Neuronal stem cell (in vitro differentiated cells): Measurements from ENCODE around the gene CACNG4.
A peak's percentile ranks its signal among the peaks of the same experiment; 100 is the strongest.

ENCODE experiments used
- DNase-seq: peaks from one replicate; pipeline ENCODE4 v3.0.0-alpha.2; 2013; ENCODE audit warnings: low spot score
- H2AFZ ChIP-seq: one replicate; pipeline ENCODE4 v1.6.1; 2013; ENCODE audit warnings: mild to moderate bottlenecking, low read length, inconsistent platforms
- H2AK5ac ChIP-seq: 2 replicates; pipeline ENCODE4 v1.6.1; 2013; ENCODE audit warnings: low read depth, mild to moderate bottlenecking, inconsistent platforms, low read length, moderate library complexity, mixed read lengths
- H2BK120ac ChIP-seq: 2 replicates; pipeline ENCODE4 v1.6.1; 2013; ENCODE audit warnings: low read depth, mild to moderate bottlenecking, inconsistent platforms, low read length, moderate library complexity, mixed read lengths
- H2BK12ac ChIP-seq: one replicate; pipeline ENCODE4 v1.6.1; 2013; ENCODE audit warnings: low read length, inconsistent platforms
- H2BK15ac ChIP-seq: 2 replicates; pipeline ENCODE4 v1.6.1; 2013; ENCODE audit warnings: mild to moderate bottlenecking, low read length, inconsistent platforms, mixed read lengths
- H2BK5ac ChIP-seq: one replicate; pipeline ENCODE4 v1.6.1; 2013; ENCODE audit warnings: inconsistent platforms, mild to moderate bottlenecking, low read length, moderate library complexity
- H3K14ac ChIP-seq: one replicate; pipeline ENCODE4 v1.6.1; 2013; ENCODE audit warnings: low read length, inconsistent platforms
- H3K18ac ChIP-seq: 2 replicates; pipeline ENCODE4 v1.6.1; 2013; ENCODE audit warnings: low read length, inconsistent platforms
- H3K23ac ChIP-seq: 2 replicates; pipeline ENCODE4 v1.6.1; 2013; ENCODE audit warnings: low read depth, mild to moderate bottlenecking, mixed read lengths, low read length, inconsistent platforms; ENCODE audit not compliant: poor library complexity
- H3K27ac ChIP-seq: replicated peaks from 3 replicates; pipeline ENCODE4 v1.5.1; 2013; ENCODE audit warnings: low read length, inconsistent platforms
- H3K27me3 ChIP-seq, 3 experiments: 2 replicates each; pipeline ENCODE4 v1.6.1; 2013; ENCODE audit warnings: low read length in 3 of 3, mild to moderate bottlenecking in 2 of 3, inconsistent platforms in 1 of 3, low read depth in 1 of 3, mixed read lengths in 1 of 3, moderate library complexity in 1 of 3; ENCODE audit not compliant: control insufficient read depth in 3 of 3, insufficient read depth in 3 of 3
- H3K36me3 ChIP-seq, 2 donors: replicated peaks in 1 of 2; 2 replicates each; pipeline ENCODE4 v1.6.1; 2013; ENCODE audit warnings: low read length in 2 of 2; ENCODE audit not compliant: control insufficient read depth in 2 of 2, insufficient read depth in 2 of 2
- H3K4ac ChIP-seq: 2 replicates; pipeline ENCODE4 v1.6.1; 2013; ENCODE audit warnings: inconsistent platforms, mild to moderate bottlenecking, low read length, moderate library complexity
- H3K4me1 ChIP-seq, 2 donors: 1 replicate in 1 of 2; 2 replicates in 1 of 2; pipeline ENCODE4 v1.6.1; 2013; ENCODE audit warnings: low read length in 2 of 2, low read depth in 1 of 2; ENCODE audit not compliant: control insufficient read depth in 2 of 2, insufficient read depth in 1 of 2
- H3K4me2 ChIP-seq: one replicate; pipeline ENCODE4 v1.6.1; 2013; ENCODE audit warnings: mild to moderate bottlenecking, low read length, inconsistent platforms; ENCODE audit not compliant: insufficient read depth, poor library complexity, severe bottlenecking
- H3K4me3 ChIP-seq, 2 donors: 2 replicates each; pipeline ENCODE4 v1.5.1; 2013; ENCODE audit warnings: low read length in 2 of 2, mild to moderate bottlenecking in 2 of 2, inconsistent platforms in 1 of 2, moderate library complexity in 1 of 2
- H3K79me1 ChIP-seq: one replicate; pipeline ENCODE4 v1.6.1; 2013; ENCODE audit warnings: low read depth, mild to moderate bottlenecking, inconsistent platforms, low read length, moderate library complexity
- H3K9ac ChIP-seq: one replicate; pipeline ENCODE4 v1.6.1; 2013; ENCODE audit warnings: mild to moderate bottlenecking, low read depth, low read length, inconsistent platforms; ENCODE audit not compliant: poor library complexity
- H3K9me3 ChIP-seq, 2 donors: replicated peaks in 1 of 2; 2 replicates each; pipeline versions ENCODE3 to v1.6.1; 2013; ENCODE audit warnings: low read length in 2 of 2, mild to moderate bottlenecking in 2 of 2, inconsistent platforms in 1 of 2, low read depth in 1 of 2, mixed read lengths in 1 of 2, moderate library complexity in 1 of 2; ENCODE audit not compliant: control insufficient read depth in 2 of 2, insufficient read depth in 1 of 2
- H4K8ac ChIP-seq: one replicate; pipeline ENCODE4 v1.6.1; 2013; ENCODE audit warnings: low read depth, mild to moderate bottlenecking, inconsistent platforms, low read length, moderate library complexity
- H4K91ac ChIP-seq: one replicate; pipeline ENCODE4 v1.6.1; 2013; ENCODE audit warnings: low read length, low read depth, mild to moderate bottlenecking, inconsistent platforms; ENCODE audit not compliant: poor library complexity
- WGBS, 2 donors: extraction: QIAGEN DNeasy Blood & Tissue Kit; methylation state at CpG; one replicate each; pipeline ENCODE4 v1.1.7; 2013; ENCODE audit warnings: missing lambda C conversion rate in 2 of 2, mixed read lengths in 1 of 2; ENCODE audit not compliant: insufficient read length in 2 of 2, insufficient replicate concordance in 1 of 2; ENCODE audit errors: extremely low coverage in 2 of 2; 5-methylcytosine and 5-hydroxymethylcytosine counted together

Gene CACNG4

GRCh38 chr17:66918896-66919295 is 45.6 kb upstream of the CACNG4 start:
- Histone ChIP-seq H3K23ac (no peak overlapping the region), H4K91ac (no peak overlapping the region), H3K9ac (no peak overlapping the region), H2BK12ac (no peak overlapping the region), H2AK5ac (no peak overlapping the region), H3K79me1 (no peaks in the 10 kb centered on the region), H4K8ac (no peak overlapping the region), H3K27ac (no peak overlapping the region), H2AFZ (no peak overlapping the region), H3K27me3 (peaks cover 0 to 7% (median 0%) of the 10 kb centered on the region in 3 experiments), H2BK5ac (no peak overlapping the region), H3K4me3 (no peak overlapping the region), H3K4me1 (peaks cover 0 to under 1% of the 10 kb centered on the region in 2 donors), H3K14ac (no peak overlapping the region), H2BK15ac (no peak overlapping the region), H3K4me2 (no peak overlapping the region), H3K4ac (no peak overlapping the region), H3K36me3 (no peaks in the 10 kb centered on the region), H2BK120ac (no peak overlapping the region), H3K9me3 (peaks cover 0 to 6% of the 10 kb centered on the region in 2 donors), H3K18ac (no peak overlapping the region)
- DNase-seq: no peak
- WGBS, 2 donors: no CpG with 5 or more reads among the region's 12 CpGs

GRCh38 chr17:66920435-66920834 is 44.1 kb upstream of the CACNG4 start:
- H3K4me3 ChIP-seq: no peak overlapping the region
- peaks cover 0 to 6% of the 10 kb centered on the region in 2 donors for H3K9me3 ChIP-seq
- no peak overlapping the region for H2BK120ac ChIP-seq
- no peak overlapping the region for H3K4ac ChIP-seq
- H4K91ac ChIP-seq: no peak overlapping the region
- H3K4me2 ChIP-seq: no peak overlapping the region
- H3K23ac ChIP-seq: no peak overlapping the region
- peaks cover 0 to 4% (median 0%) of the 10 kb centered on the region in 3 experiments for H3K27me3 ChIP-seq
- H2BK5ac ChIP-seq: no peak overlapping the region
- no peak overlapping the region for H3K27ac ChIP-seq
- no CpG with 5 or more reads among the region's 9 CpGs for WGBS, 2 donors
- H3K14ac ChIP-seq: peak overlapping the region; percentile 72
- H3K4me1 ChIP-seq: peaks cover 0 to 3% of the 10 kb centered on the region in 2 donors
- no peak overlapping the region for H2BK12ac ChIP-seq
- no peak overlapping the region for H3K18ac ChIP-seq
- H2AFZ ChIP-seq: no peak overlapping the region
- no peak for DNase-seq
- H3K79me1 ChIP-seq: no peaks in the 10 kb centered on the region
- H3K36me3 ChIP-seq: no peaks in the 10 kb centered on the region
- H3K9ac ChIP-seq: no peak overlapping the region
- H4K8ac ChIP-seq: no peak overlapping the region
- H2BK15ac ChIP-seq: no peak overlapping the region
- H2AK5ac ChIP-seq: no peak overlapping the region

GRCh38 chr17:66920950-66921349 is 43.6 kb upstream of the CACNG4 start:
- no peak overlapping the region for H2BK5ac ChIP-seq
- no peak overlapping the region for H2AFZ ChIP-seq
- peaks cover 3 to 5% of the 10 kb centered on the region in 2 donors for H3K4me1 ChIP-seq
- H2BK15ac ChIP-seq: no peak overlapping the region
- no peak overlapping the region for H4K8ac ChIP-seq
- H2BK120ac ChIP-seq: no peak overlapping the region
- H2BK12ac ChIP-seq: no peak overlapping the region
- peak overlapping the region in 1 of 2 donors; percentile 52 for H3K4me3 ChIP-seq
- peaks cover 0 to 4% (median 0%) of the 10 kb centered on the region in 3 experiments for H3K27me3 ChIP-seq
- no peak overlapping the region for H3K4ac ChIP-seq
- H3K9me3 ChIP-seq: peaks cover 0 to 6% of the 10 kb centered on the region in 2 donors
- no peak for DNase-seq
- no peak overlapping the region for H3K27ac ChIP-seq
- WGBS, 2 donors: no CpG with 5 or more reads among the region's 4 CpGs
- H2AK5ac ChIP-seq: no peak overlapping the region
- no peak overlapping the region for H3K14ac ChIP-seq
- H3K23ac ChIP-seq: no peak overlapping the region
- H3K79me1 ChIP-seq: no peaks in the 10 kb centered on the region
- H3K9ac ChIP-seq: no peak overlapping the region
- H4K91ac ChIP-seq: no peak overlapping the region
- H3K18ac ChIP-seq: peak overlapping the region; percentile 71
- no peaks in the 10 kb centered on the region for H3K36me3 ChIP-seq
- H3K4me2 ChIP-seq: no peak overlapping the region

GRCh38 chr17:66923886-66924285 is 40.6 kb upstream of the CACNG4 start:
- H3K36me3 ChIP-seq: no peaks in the 10 kb centered on the region
- no peak overlapping the region for H2BK12ac ChIP-seq
- H2BK15ac ChIP-seq: no peak overlapping the region
- no peaks in the 10 kb centered on the region for H3K79me1 ChIP-seq
- no peak overlapping the region for H3K4me3 ChIP-seq
- peaks cover 0 to 4% (median 0%) of the 10 kb centered on the region in 3 experiments for H3K27me3 ChIP-seq
- DNase-seq: no peak
- H4K8ac ChIP-seq: no peak overlapping the region
- no peak overlapping the region for H4K91ac ChIP-seq
- no peak overlapping the region for H2BK120ac ChIP-seq
- H2AK5ac ChIP-seq: no peak overlapping the region
- peaks cover 3 to 6% of the 10 kb centered on the region in 2 donors for H3K4me1 ChIP-seq
- H3K9me3 ChIP-seq: peaks cover 0 to 4% of the 10 kb centered on the region in 2 donors
- H3K4me2 ChIP-seq: no peak overlapping the region
- no peak overlapping the region for H3K27ac ChIP-seq
- no peak overlapping the region for H2BK5ac ChIP-seq
- H3K23ac ChIP-seq: no peak overlapping the region
- H3K18ac ChIP-seq: no peak overlapping the region
- no peak overlapping the region for H2AFZ ChIP-seq
- no peak overlapping the region for H3K4ac ChIP-seq
- WGBS, 2 donors: no CpG with 5 or more reads among the region's 1 CpG
- no peak overlapping the region for H3K14ac ChIP-seq
- H3K9ac ChIP-seq: no peak overlapping the region
